ENCODE results near the gene HSPBP1.

Gene HSPBP1

GRCh38 chr19:55309448-55309847 lies 29.5 kb upstream of the HSPBP1 start:
- no peak overlapping the region for H3K4me3 ChIP-seq (ENCODE audit: low read depth, low read length)
- TF ChIP-seq ZNF548 (tag by site-specific recombination; IDR thresholded peaks at IDR 0.05) (no peak), ZNF830 (tag by site-specific recombination; IDR thresholded peaks at IDR 0.05; ENCODE audit: low read depth) (no peak), ZNF146 (tag by site-specific recombination; IDR thresholded peaks at IDR 0.05) (no peak), ZFP3 (tag by site-specific recombination; IDR thresholded peaks at IDR 0.05; ENCODE audit: low read depth) (no peak), KLF17 (tag by site-specific recombination; IDR thresholded peaks at IDR 0.05) (peak; percentile 51; the same call in 1 of the 2 replicates), ZNF354C (tag by site-specific recombination; IDR thresholded peaks at IDR 0.05; ENCODE audit: borderline replicate concordance, low read depth) (no peak), ZNF114 (tag by site-specific recombination; IDR thresholded peaks at IDR 0.05) (no peak), ZNF280C (tag by site-specific recombination; IDR thresholded peaks at IDR 0.05) (no peak), TSHZ1 (tag by site-specific recombination; IDR thresholded peaks at IDR 0.05; ENCODE audit: borderline replicate concordance) (no peak)
- no peaks in the 10 kb centered on the region for H3K4me1 ChIP-seq (ENCODE audit: control insufficient read depth, insufficient read depth, low read length)
- CTCF ChIA-PET, result interaction anchor here (0.6 to 0.8 kb wide), 3 partner anchors 9 to 163 kb away, joined by 3 read pairs; no protein-coding TSS in a partner anchor
- peaks cover 17 to 55% of the 10 kb centered on the region in 2 experiments for H3K36me3 ChIP-seq (ENCODE audit: control insufficient read depth in 2 of 2, insufficient read depth in 1 of 2, low read length in 2 of 2)
- POLR2A ChIA-PET, result no interaction called here
- H3K27ac ChIP-seq (ENCODE audit: extremely low read depth, low read depth, low read length), result no peak overlapping the region
- H3K9me3 ChIP-seq (ENCODE audit: control insufficient read depth, insufficient read depth, low read depth, low read length), result no peaks in the 10 kb centered on the region

GRCh38 chr19:55308281-55308680 lies 28.4 kb upstream of the HSPBP1 start:
- ChIA-PET CTCF (no interaction called here), POLR2A (no interaction called here)
- TF ChIP-seq INSM2 (tag by site-specific recombination; IDR thresholded peaks at IDR 0.05) (no peak), ZNF704 (tag by site-specific recombination; IDR thresholded peaks at IDR 0.05) (no peak), ZNF184 (tag by site-specific recombination; IDR thresholded peaks at IDR 0.05) (no peak), ZNF621 (tag by site-specific recombination; IDR thresholded peaks at IDR 0.05) (no peak), ZNF792 (tag by site-specific recombination; IDR thresholded peaks at IDR 0.05) (no peak), ZNF112 (tag by site-specific recombination; IDR thresholded peaks at IDR 0.05) (no peak), ZNF830 (tag by site-specific recombination; IDR thresholded peaks at IDR 0.05; ENCODE audit: low read depth) (no peak), GLIS2 (tag by site-specific recombination; IDR thresholded peaks at IDR 0.05) (no peak), ZNF664 (tag by site-specific recombination; IDR thresholded peaks at IDR 0.05) (no peak), ZNF645 (tag by site-specific recombination; IDR thresholded peaks at IDR 0.05) (no peak), ZNF747 (tag by site-specific recombination; IDR thresholded peaks at IDR 0.05) (no peak), ZNF239 (tag by site-specific recombination; IDR thresholded peaks at IDR 0.05) (no peak)
- Histone ChIP-seq H3K36me3 (ENCODE audit: control insufficient read depth in 2 of 2, insufficient read depth in 1 of 2, low read length in 2 of 2) (peaks cover 17 to 66% of the 10 kb centered on the region in 2 experiments), H3K4me3 (ENCODE audit: low read depth, low read length) (no peak overlapping the region), H3K9me3 (ENCODE audit: control insufficient read depth, insufficient read depth, low read depth, low read length) (no peaks in the 10 kb centered on the region), H3K4me1 (ENCODE audit: control insufficient read depth, insufficient read depth, low read length) (no peaks in the 10 kb centered on the region), H3K27ac (ENCODE audit: extremely low read depth, low read depth, low read length) (no peak overlapping the region)

Measured in HEK293 (cell line).